Left lung (tissue), 10 donors: Measurements from ENCODE around the gene AACS. TPM values are rescaled to one million over a fixed set of nuclear protein-coding genes. Genes with fewer than 3 reads are reported as not detected.
"Not testable (repeated sequence)": the region's sequence is repeated elsewhere in the genome, so short reads cannot be mapped to it uniquely, and the experiment has no call there.

Experiments used
- ATAC-seq: fragments of 200-7000 bp; cut with Tn5 transposase; one replicate; pipeline ENCODE4 v1.9.1; 2020; ENCODE audit warnings: moderate library complexity
- DNase-seq, 4 donors: peaks; one replicate each; pipeline ENCODE4 v3.0.0-alpha.2; 2013 to 2020
- H3K27ac ChIP-seq, 2 donors: fragments of 200-600 bp; sonication (generic) in 1 of 2; one replicate each; pipeline versions ENCODE4 v1.5.0 to v1.8.0; 2020 to 2021
- H3K27me3 ChIP-seq, 2 donors: fragments of 200-600 bp; sonication (generic) in 1 of 2; one replicate each; pipeline versions ENCODE4 v1.5.0 to v1.8.0; 2020 to 2021
- H3K36me3 ChIP-seq, 2 donors: fragments of 200-600 bp; sonication (generic) in 1 of 2; one replicate each; pipeline versions ENCODE4 v1.5.0 to v1.8.0; 2020 to 2021
- H3K4me1 ChIP-seq, 2 donors: fragments of 200-600 bp; one replicate each; pipeline ENCODE4 v1.8.0; 2021
- H3K4me3 ChIP-seq, 2 donors: fragments of 200-600 bp; sonication (generic) in 1 of 2; one replicate each; pipeline versions ENCODE4 v1.5.0 to v1.8.0; 2020 to 2021; ENCODE audit warnings: mild to moderate bottlenecking in 1 of 2
- H3K9me3 ChIP-seq, 2 donors: fragments of 200-600 bp; sonication (generic) in 1 of 2; one replicate each; pipeline versions ENCODE4 v1.5.0 to v1.8.0; 2020 to 2021
- CTCF ChIP-seq, 2 donors: fragments of 200-600 bp; sonication (generic) in 1 of 2; IDR thresholded peaks; one replicate each; pipeline versions ENCODE4 v1.5.0 to v1.8.0; 2021; ENCODE audit warnings: antibody characterized with exemption in 2 of 2
- intact Hi-C, 2 donors: fragments of 100-400 bp; cut with DNase I; formaldehyde crosslinking; loops; one replicate each; pipeline versions ENCODE4 v1.11.2 to v1.14.2; 2022
- polyA plus RNA-seq, 6 donors: library from polyadenylated mRNA; unstranded; fragments of 120-200 nt; gene quantifications; one replicate each; pipeline ENCODE4 v1.2.1, GENCODE V29; 2013; ENCODE audit not compliant: insufficient read length in 6 of 6
- total RNA-seq, 2 donors: library from RNA; stranded (reverse); fragmentation: NEBNext Ultra II Directional; extraction: Animal tissue kit (Norgen Biotek cat#: 25700); gene quantifications; one replicate each; pipeline ENCODE4 v1.2.1, GENCODE V29; 2021
- donor health status: DM: no; HTN: yes; CAD: no.
- donor health status: DM: no; HTN: no; CAD: no.

AACS gene
- total and polyA plus RNA-seq, 8 donors = 23.7 to 36.9 (median 27.2) TPM

GRCh38 chr12:125079648-125080645, 14.7 kb downstream of the AACS start:
- ATAC-seq (peak; percentile 78), DNase-seq (no peak)
- Histone ChIP-seq H3K9me3 (no peaks in the 10 kb centered on the region), H3K4me1 (no peaks in the 10 kb centered on the region), H3K36me3 (peaks cover 0 to 77% of the 10 kb centered on the region in 2 donors), H3K27ac (peak overlapping the region in 1 of 2 donors; percentile 45), H3K27me3 (no peaks in the 10 kb centered on the region), H3K4me3 (no peak overlapping the region)
- no peak for TF ChIP-seq CTCF (IDR thresholded peaks at IDR 0.05)
- intact Hi-C loops = no loop called here

GRCh38 chr12:125081427-125081826, 16.2 kb downstream of the AACS start:
- no peak for TF ChIP-seq CTCF (IDR thresholded peaks at IDR 0.05)
- Histone ChIP-seq H3K27me3 (no peaks in the 10 kb centered on the region), H3K27ac (no peak overlapping the region), H3K9me3 (no peaks in the 10 kb centered on the region), H3K4me3 (no peak overlapping the region), H3K4me1 (no peaks in the 10 kb centered on the region), H3K36me3 (peaks cover 0 to 77% of the 10 kb centered on the region in 2 donors)
- intact Hi-C loops = no loop called here
- no peak for DNase-seq
- ATAC-seq = no peak

GRCh38 chr12:125083072-125083471, 17.8 kb downstream of the AACS start:
- DNase-seq (no peak), ATAC-seq (no peak)
- Histone ChIP-seq H3K36me3 (peaks cover 0 to 77% of the 10 kb centered on the region in 2 donors), H3K27ac (no peak overlapping the region), H3K9me3 (no peaks in the 10 kb centered on the region), H3K4me1 (no peaks in the 10 kb centered on the region), H3K27me3 (no peaks in the 10 kb centered on the region), H3K4me3 (no peak overlapping the region)
- intact Hi-C loops = no loop called here
- no peak for TF ChIP-seq CTCF (IDR thresholded peaks at IDR 0.05)

- ATAC-seq, H3K9me3 ChIP-seq, H3K27me3 ChIP-seq, intact Hi-C loops, H3K4me3 ChIP-seq, H3K27ac ChIP-seq, DNase-seq, H3K4me1 ChIP-seq: not testable (repeated sequence)
- peaks cover 0 to 80% of the 10 kb centered on the region in 2 donors for H3K36me3 ChIP-seq
These were observed 23.0 kb downstream of the AACS start for GRCh38 chr12:125088199-125088598.

GRCh38 chr12:125089083-125089482, 23.8 kb downstream of the AACS start:
- H3K9me3 ChIP-seq = no peaks in the 10 kb centered on the region
- no peak overlapping the region for H3K4me3 ChIP-seq
- no peaks in the 10 kb centered on the region for H3K27me3 ChIP-seq
- peaks cover 8% of the 10 kb centered on the region in 2 donors for H3K4me1 ChIP-seq
- H3K27ac ChIP-seq = no peak overlapping the region
- no peak for TF ChIP-seq CTCF (IDR thresholded peaks at IDR 0.05)
- DNase-seq (no peak), ATAC-seq (no peak)
- peaks cover 0 to 85% of the 10 kb centered on the region in 2 donors for H3K36me3 ChIP-seq
- intact Hi-C loops = no loop called here
